HepG2 (cell line): ENCODE measurements around the gene C19orf73. TPM values are rescaled to one million over a fixed set of nuclear protein-coding genes. Genes with fewer than 3 reads are reported as not detected.

ENCODE experiments used
- AGO2 ChIP-seq: fragments of 200-400 bp; formaldehyde crosslinking; optimal IDR thresholded peaks from 2 replicates; pipeline ENCODE3; 2017; ENCODE audit warnings: mild to moderate bottlenecking, low read depth, low read length, moderate library complexity
- CBFB ChIP-seq: sonication (generic); formaldehyde crosslinking; IDR thresholded peaks from 2 replicates; pipeline ENCODE4 v1.4.0; 2020; ENCODE audit warnings: missing genetic modification reagents
- FOXP4 ChIP-seq: sonication (generic); formaldehyde crosslinking; IDR thresholded peaks from 2 replicates; pipeline ENCODE4 v1.4.0; 2020; ENCODE audit warnings: missing genetic modification reagents
- HCFC1 ChIP-seq: fragments of 150-350 bp; IDR thresholded peaks from 2 replicates; pipeline ENCODE4 v1.6.1; 2014; ENCODE audit warnings: low read depth, low read length
- MLX ChIP-seq: IDR thresholded peaks from 2 replicates; pipeline ENCODE4 v1.6.1; 2016
- MXD1 ChIP-seq: sonication (generic); formaldehyde crosslinking; IDR thresholded peaks from 2 replicates; pipeline ENCODE4 v1.4.0; 2020; ENCODE audit warnings: mild to moderate bottlenecking, missing genetic modification reagents
- SMAD1 ChIP-seq: sonication (generic); formaldehyde crosslinking; IDR thresholded peaks from 2 replicates; pipeline ENCODE4 v1.4.0; 2020; ENCODE audit warnings: missing genetic modification reagents, low read depth, mild to moderate bottlenecking, borderline replicate concordance
- TBL1XR1 ChIP-seq: fragments of 150-350 bp; IDR thresholded peaks from 2 replicates; pipeline ENCODE4 v1.6.1; 2014; ENCODE audit warnings: borderline replicate concordance, low read length; ENCODE audit not compliant: partially characterized antibody
- ZBTB44 ChIP-seq: sonication (generic); formaldehyde crosslinking; IDR thresholded peaks from 2 replicates; pipeline ENCODE4 v1.4.0; 2020; ENCODE audit warnings: missing genetic modification reagents
- ZNF180 ChIP-seq: sonication (generic); formaldehyde crosslinking; IDR thresholded peaks from 2 replicates; pipeline ENCODE4 v1.4.0; 2020; ENCODE audit warnings: low read depth, missing genetic modification reagents, borderline replicate concordance
- ZNF256 ChIP-seq: sonication (generic); formaldehyde crosslinking; conservative IDR thresholded peaks from 2 replicates; pipeline ENCODE4 v1.4.0; 2020; ENCODE audit warnings: missing genetic modification reagents
- ZNF292 ChIP-seq: sonication (generic); formaldehyde crosslinking; IDR thresholded peaks from 2 replicates; pipeline ENCODE4 v1.8.1; 2022; ENCODE audit warnings: mild to moderate bottlenecking, low read depth, missing genetic modification reagents, borderline replicate concordance
- ZNF431 ChIP-seq: sonication (generic); formaldehyde crosslinking; IDR thresholded peaks from 2 replicates; pipeline ENCODE4 v1.9.0; 2022; ENCODE audit warnings: missing genetic modification reagents, low read depth, mild to moderate bottlenecking, borderline replicate concordance
- ZNF468 ChIP-seq: sonication (generic); formaldehyde crosslinking; IDR thresholded peaks from 2 replicates; pipeline ENCODE4 v1.8.0; 2022; ENCODE audit warnings: mild to moderate bottlenecking, moderate library complexity, missing genetic modification reagents
- ZNF512B ChIP-seq: sonication (generic); formaldehyde crosslinking; IDR thresholded peaks from 2 replicates; pipeline ENCODE4 v1.5.1; 2020; ENCODE audit warnings: missing genetic modification reagents, mild to moderate bottlenecking, borderline replicate concordance
- ZNF552 ChIP-seq: sonication (generic); formaldehyde crosslinking; IDR thresholded peaks from 2 replicates; pipeline ENCODE4 v1.9.0; 2022; ENCODE audit warnings: missing genetic modification reagents, mild to moderate bottlenecking, borderline replicate concordance
- ZNF607 ChIP-seq: sonication (generic); formaldehyde crosslinking; IDR thresholded peaks from 2 replicates; pipeline ENCODE4 v1.5.1; 2020; ENCODE audit warnings: missing genetic modification reagents, mild to moderate bottlenecking, borderline replicate concordance
- ZNF710 ChIP-seq: sonication (generic); formaldehyde crosslinking; IDR thresholded peaks from 2 replicates; pipeline ENCODE4 v1.5.0; 2020; ENCODE audit warnings: mild to moderate bottlenecking, missing genetic modification reagents, borderline replicate concordance
- ZSCAN22 ChIP-seq: sonication (generic); formaldehyde crosslinking; IDR thresholded peaks from 2 replicates; pipeline ENCODE4 v1.4.0; 2020; ENCODE audit warnings: mild to moderate bottlenecking, missing genetic modification reagents
- polyA plus RNA-seq, 8 experiments: library from polyadenylated mRNA; depleted of rRNA in 3 of 8; stranded (reverse) in 7 of 8; unstranded in 1 of 8; fragments of >200 nt; fragmentation: Illumina TruSeq in 4 of 8; extraction: Trizol in 4 of 8; gene quantifications; 2 replicates each; pipeline versions ENCODE4 v1.2.1 to v1.2.3, GENCODE V29; 2011 to 2016; ENCODE audit warnings: low read depth in 4 of 8, missing spikeins in 1 of 8, mixed read lengths in 1 of 8; ENCODE audit not compliant: insufficient read depth in 1 of 8
- total RNA-seq, 5 experiments: library from RNA; depleted of rRNA; stranded (reverse); fragments of >200 nt; fragmentation: Illumina TruSeq; extraction: Trizol; gene quantifications; 2 replicates each; pipeline ENCODE4 v1.2.3, GENCODE V29; 2016; ENCODE audit warnings: low read depth in 1 of 5

Gene C19orf73
- total and polyA plus RNA-seq, 2 of the 13 experiments (the other 11 are each of a cell fraction or from before 2014, with no cell fraction given): 1.4 to 1.5 TPM

- TF ChIP-seq ZNF512B (no peak), ZNF710 (no peak), SMAD1 (CRISPR knock-in tag) (no peak), FOXP4 (CRISPR knock-in tag) (no peak), ZNF607 (CRISPR knock-in tag) (peak; percentile 38; the same call in 1 of the 2 replicates), TBL1XR1 (no peak), ZNF552 (CRISPR knock-in tag) (no peak), ZBTB44 (CRISPR knock-in tag) (no peak), HCFC1 (peak; percentile 56; the same call in 1 of the 2 replicates), ZNF431 (CRISPR knock-in tag) (no peak), ZSCAN22 (no peak), MLX (CRISPR knock-in tag) (no peak), ZNF468 (CRISPR knock-in tag) (no peak), CBFB (CRISPR knock-in tag) (no peak), AGO2 (peak; percentile 36), ZNF180 (CRISPR knock-in tag) (no peak), MXD1 (no peak; the same call in 1 of the 2 replicates), ZNF292 (CRISPR knock-in tag) (no peak), ZNF256 (CRISPR knock-in tag) (no peak)
These were observed 4.1 kb downstream of the C19orf73 start (continued) for GRCh38 chr19:49114630-49115363.
